Activated CD4-positive, alpha-beta memory T cell treated with anti-CD3 and anti-CD28 coated beads for 36 hours (primary cell): ENCODE measurements around the gene BBLN. TPM values are rescaled to one million over a fixed set of nuclear protein-coding genes. Genes with fewer than 3 reads are reported as not detected.

ENCODE experiments used
- CTCF ChIA-PET: fragments of 350-600 bp; sonication (Branson Sonifier 250); formaldehyde crosslinking; loops from one replicate; lab custom pipeline; 2021; ENCODE audit warnings: antibody characterized with exemption, inconsistent platforms; lab: Charles Lee
- POLR2A ChIA-PET: fragments of 350-600 bp; sonication (Branson Sonifier 250); formaldehyde crosslinking; loops from one replicate; lab custom pipeline; 2021; ENCODE audit warnings: antibody characterized with exemption; lab: Charles Lee
- DNase-seq: peaks from one replicate; pipeline ENCODE4 v3.0.0-alpha.2; 2020
- H3K27ac Mint-ChIP-seq: one replicate; pipeline ENCODE4 v1.8.0; 2021; ENCODE audit warnings: mixed read lengths
- H3K27me3 Mint-ChIP-seq: one replicate; pipeline ENCODE4 v1.8.0; 2021; ENCODE audit warnings: mixed read lengths
- H3K36me3 Mint-ChIP-seq: one replicate; pipeline ENCODE4 v1.8.0; 2021; ENCODE audit warnings: mixed read lengths
- H3K4me1 Mint-ChIP-seq: one replicate; pipeline ENCODE4 v1.8.0; 2021; ENCODE audit warnings: low read depth, mixed read lengths
- H3K4me3 Mint-ChIP-seq: one replicate; pipeline ENCODE4 v1.8.0; 2021; ENCODE audit warnings: mild to moderate bottlenecking, mixed read lengths
- H3K9me3 Mint-ChIP-seq: one replicate; pipeline ENCODE4 v1.8.0; 2021; ENCODE audit warnings: mixed read lengths
- intact Hi-C: fragments of 100-400 bp; cut with micrococcal nuclease; formaldehyde crosslinking; loops from one replicate; pipeline ENCODE4 v1.15.1; 2023
- total RNA-seq, 2 experiments: library from RNA; stranded (reverse); gene quantifications; one replicate each; pipeline ENCODE4 v1.2.3, GENCODE V29; 2021

BBLN gene
- total RNA-seq, 2 experiments from 2014 or later = 86.9 to 90.1 TPM

- ChIA-PET POLR2A (interaction anchor here (0.6 to 4.0 kb wide), 2 partner anchors 30 to 32 kb away, joined by 3 to 19 read pairs; partner anchors contain the start of gene BBLN), CTCF (interaction anchor here (0.7 to 2.3 kb wide), 17 partner anchors 9 to 151 kb away, joined by 3 to 9 read pairs (median 5); partner anchors contain the start of genes BBLN and DNM1)
- no peaks in the 10 kb centered on the region for H3K27me3 Mint-ChIP-seq
- peak overlapping the region; percentile 99 for H3K4me3 Mint-ChIP-seq
- no peak for DNase-seq
- H3K4me1 Mint-ChIP-seq = peaks cover 33% of the 10 kb centered on the region
- H3K36me3 Mint-ChIP-seq = peaks cover 21% of the 10 kb centered on the region
- intact Hi-C loops = loop anchor here (5.0 to 10.0 kb wide), 3 partner anchors 63 to 87 kb away; partner anchors contain the start of genes GOLGA2, PTGES2 and SWI5
- peak overlapping the region; percentile 86 for H3K27ac Mint-ChIP-seq
- H3K9me3 Mint-ChIP-seq = no peaks in the 10 kb centered on the region
These were observed 30.7 kb downstream of the BBLN start for GRCh38 chr9:128190516-128191405.

DNA sequence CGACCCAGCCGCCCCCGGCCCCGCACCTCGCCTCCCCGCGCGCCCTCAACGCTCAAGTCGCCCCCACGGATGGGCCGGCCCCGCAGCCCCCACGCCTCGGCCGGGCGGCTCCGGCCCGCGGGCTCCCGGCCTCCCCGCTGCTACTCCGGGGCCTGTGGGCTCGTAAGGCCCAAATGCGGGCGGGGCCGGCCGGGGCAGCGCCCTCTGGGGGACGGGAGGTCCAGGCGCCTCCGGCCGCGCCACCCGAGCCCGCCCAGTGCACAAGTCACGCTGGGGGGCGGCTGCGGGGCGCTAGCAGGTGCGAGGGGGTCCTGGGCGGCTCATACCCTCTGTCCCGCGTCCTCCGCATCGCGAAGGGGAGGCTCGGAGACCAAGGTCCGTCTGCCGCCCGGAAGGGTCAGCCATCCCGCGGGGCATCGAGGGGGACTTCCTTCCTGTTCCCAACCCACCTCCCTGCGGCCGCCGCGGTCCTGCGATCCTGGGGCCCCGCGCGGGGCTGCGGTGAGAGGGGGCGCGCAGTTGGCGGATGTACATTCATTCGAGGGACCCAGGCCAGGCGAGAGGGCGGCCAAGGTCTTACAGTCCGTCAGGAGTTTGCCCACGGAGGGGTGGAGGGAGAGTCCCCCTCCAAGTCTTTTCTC, 31.5 kb downstream of the BBLN start, which contains the start of gene CIZ1:
CIZ1 (minus strand) TSS at position 167 of the 641 bp plus-strand sequence. CDS start 715 bp downstream, outside the sequence.
- Mint-ChIP-seq H3K9me3 (no peaks in the 10 kb centered on the region), H3K27ac (peak within 1 kb of the TSS; percentile 86), H3K36me3 (peaks cover 17% of the 10 kb centered on the region), H3K27me3 (no peaks in the 10 kb centered on the region), H3K4me1 (peaks cover 33% of the 10 kb centered on the region), H3K4me3 (peak within 1 kb of the TSS; percentile 99)
- intact Hi-C loops = loop anchor here (2.0 to 10.0 kb wide), 4 partner anchors 27 to 86 kb away; partner anchors contain the start of genes GOLGA2, PTGES2 and SWI5
- CTCF ChIA-PET = interaction anchor here (0.7 to 2.3 kb wide), 17 partner anchors 8 to 150 kb away, joined by 3 to 9 read pairs (median 5); partner anchors contain the start of genes BBLN and DNM1
- POLR2A ChIA-PET = interaction anchor here (0.6 to 4.0 kb wide), 2 partner anchors 31 to 33 kb away, joined by 3 to 19 read pairs; partner anchors contain the start of gene BBLN
- peak; percentile 76 for DNase-seq

- Mint-ChIP-seq H3K27ac (no peak overlapping the region), H3K27me3 (no peaks in the 10 kb centered on the region), H3K4me1 (peaks cover 30% of the 10 kb centered on the region), H3K4me3 (peak overlapping the region; percentile 43), H3K36me3 (peaks cover 13% of the 10 kb centered on the region), H3K9me3 (no peaks in the 10 kb centered on the region)
- CTCF ChIA-PET = interaction anchor here (1.1 to 1.6 kb wide), 3 partner anchors 14 to 64 kb away, joined by 3 to 6 read pairs (median 3); no protein-coding TSS in a partner anchor
- DNase-seq = peak; percentile 72
- intact Hi-C loops = loop anchor here (2.0 to 10.0 kb wide), 4 partner anchors 26 to 85 kb away; partner anchors contain the start of genes GOLGA2, PTGES2 and SWI5
- POLR2A ChIA-PET = interaction anchor here (4.0 kb wide), 1 partner anchor 32 kb away, joined by 19 read pairs; the partner anchor contains the start of gene BBLN
These were observed 32.7 kb downstream of the BBLN start for GRCh38 chr9:128192601-128193371.

GRCh38 chr9:128193469-128194096, 33.5 kb downstream of the BBLN start:
- H3K27me3 Mint-ChIP-seq = no peaks in the 10 kb centered on the region
- CTCF ChIA-PET = interaction anchor here (1.1 to 1.7 kb wide), 5 partner anchors 10 to 148 kb away, joined by 3 to 10 read pairs (median 3); no protein-coding TSS in a partner anchor
- intact Hi-C loops = loop anchor here (2.0 to 10.0 kb wide), 4 partner anchors 25 to 84 kb away; partner anchors contain the start of genes GOLGA2, PTGES2 and SWI5
- DNase-seq = no peak
- no peak overlapping the region for H3K27ac Mint-ChIP-seq
- peaks cover 24% of the 10 kb centered on the region for H3K4me1 Mint-ChIP-seq
- POLR2A ChIA-PET = interaction anchor here (4.0 kb wide), 1 partner anchor 33 kb away, joined by 19 read pairs; the partner anchor contains the start of gene BBLN
- H3K4me3 Mint-ChIP-seq = no peak overlapping the region
- peaks cover 9% of the 10 kb centered on the region for H3K36me3 Mint-ChIP-seq
- no peaks in the 10 kb centered on the region for H3K9me3 Mint-ChIP-seq

DNA sequence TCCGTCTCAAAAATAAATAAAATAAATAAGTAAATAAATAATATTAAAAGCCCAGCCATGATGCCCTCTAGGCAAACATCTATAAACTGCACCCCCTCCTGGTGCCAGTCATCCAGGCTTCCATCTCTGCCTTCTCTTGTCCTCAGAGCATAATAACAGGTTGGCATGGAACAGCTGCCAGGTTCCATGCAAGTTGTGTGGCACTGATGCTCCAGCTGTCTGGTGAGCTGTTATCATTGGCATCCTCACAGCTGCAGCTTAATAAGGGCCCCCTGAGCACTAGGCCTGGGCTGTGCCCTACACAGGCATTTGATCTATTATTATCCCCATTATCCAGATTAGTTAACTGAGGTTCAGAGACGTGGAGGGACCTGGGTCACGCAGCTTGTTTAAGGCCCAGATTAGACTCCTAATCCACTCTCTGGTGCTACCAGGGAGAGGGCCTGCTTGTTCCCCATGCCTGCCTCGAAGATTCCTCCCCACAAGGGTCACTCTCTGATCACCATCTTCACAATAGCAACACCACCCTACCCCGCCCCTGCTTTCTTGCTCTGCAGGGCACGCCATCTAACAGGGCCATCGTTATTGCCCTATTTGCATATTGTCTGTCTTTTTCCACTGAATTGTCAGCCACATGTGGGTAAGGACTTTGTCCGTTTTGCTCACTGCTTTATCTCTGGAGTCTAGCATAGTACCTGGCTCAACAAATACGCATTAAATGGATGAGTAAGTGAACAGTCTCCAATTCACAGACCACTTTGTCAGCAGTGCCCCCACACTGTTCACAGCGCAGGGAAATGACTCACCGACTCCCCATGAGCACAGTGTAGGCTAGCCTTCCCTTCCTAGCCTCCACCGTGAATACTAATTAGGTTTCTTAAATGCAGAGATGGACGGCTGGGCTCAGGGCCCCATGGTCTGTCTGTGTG, 41.6 kb downstream of the BBLN start:
- H3K36me3 Mint-ChIP-seq = no peaks in the 10 kb centered on the region
- H3K9me3 Mint-ChIP-seq = no peaks in the 10 kb centered on the region
- peaks cover 8% of the 10 kb centered on the region for H3K27me3 Mint-ChIP-seq
- no peak for DNase-seq
- H3K4me3 Mint-ChIP-seq = no peak overlapping the region
- ChIA-PET CTCF (interaction anchor here (1.6 to 1.9 kb wide), 2 partner anchors 11 to 48 kb away, joined by 3 to 7 read pairs; partner anchors contain the start of gene CIZ1), POLR2A (no interaction called here)
- intact Hi-C loops = no loop called here
- peaks cover 16% of the 10 kb centered on the region for H3K4me1 Mint-ChIP-seq
- no peak overlapping the region for H3K27ac Mint-ChIP-seq

- Mint-ChIP-seq H3K36me3 (no peaks in the 10 kb centered on the region), H3K4me3 (peak overlapping the region; percentile 61), H3K27me3 (peaks cover 8% of the 10 kb centered on the region), H3K4me1 (peaks cover 16% of the 10 kb centered on the region), H3K27ac (peak overlapping the region; percentile 53), H3K9me3 (no peaks in the 10 kb centered on the region)
- CTCF ChIA-PET = interaction anchor here (1.9 kb wide), 1 partner anchor 12 kb away, joined by 7 read pairs; the partner anchor contains the start of gene CIZ1
- POLR2A ChIA-PET = no interaction called here
- intact Hi-C loops = loop anchor here (1.0 kb wide), 1 partner anchor 42 kb away; the partner anchor contains the start of gene BBLN
- no peak for DNase-seq
These were observed 42.6 kb downstream of the BBLN start for GRCh38 chr9:128202648-128203023.

DNA sequence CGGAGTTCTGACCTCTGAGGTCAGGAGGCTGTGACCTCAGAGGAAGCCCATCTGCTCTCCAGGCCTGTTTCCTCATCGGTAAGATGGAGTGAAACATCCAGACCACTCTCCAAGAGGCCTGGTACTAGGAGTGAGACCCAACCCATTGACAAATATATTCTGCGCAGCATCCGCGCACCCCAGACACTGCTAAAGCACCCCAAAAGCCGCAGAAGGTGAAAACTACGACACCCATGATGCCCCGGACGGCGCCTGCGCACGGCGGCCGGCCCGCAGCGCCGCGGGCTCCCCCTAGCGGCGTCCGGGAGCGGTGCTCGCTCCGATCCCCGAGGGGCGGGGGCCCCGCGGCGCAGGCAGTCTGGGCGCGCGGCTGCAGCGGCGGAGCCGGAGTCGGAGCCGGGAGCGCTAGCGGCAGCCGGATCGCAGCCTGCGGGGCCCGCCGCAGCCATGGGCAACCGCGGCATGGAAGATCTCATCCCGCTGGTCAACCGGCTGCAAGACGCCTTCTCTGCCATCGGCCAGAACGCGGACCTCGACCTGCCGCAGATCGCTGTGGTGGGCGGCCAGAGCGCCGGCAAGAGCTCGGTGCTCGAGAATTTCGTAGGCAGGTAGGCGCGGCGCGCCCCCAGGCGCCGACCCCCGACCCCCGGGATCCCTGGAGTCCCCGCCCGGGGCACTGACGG, 43.1 kb downstream of the BBLN start, which contains the start of gene DNM1:
DNM1 (plus strand) TSS at position 356 of the 683 bp plus-strand sequence; CDS start at position 448, 92 bp downstream.
- intact Hi-C loops = loop anchor here (1.0 kb wide), 1 partner anchor 43 kb away; the partner anchor contains the start of gene BBLN

GRCh38 chr9:128203707-128204551, 43.9 kb downstream of the BBLN start:
- Mint-ChIP-seq H3K36me3 (no peaks in the 10 kb centered on the region), H3K9me3 (no peaks in the 10 kb centered on the region), H3K4me3 (peak overlapping the region; percentile 35), H3K4me1 (peaks cover 16% of the 10 kb centered on the region), H3K27ac (no peak overlapping the region), H3K27me3 (peaks cover 8% of the 10 kb centered on the region)
- no peak for DNase-seq
- intact Hi-C loops = loop anchor here (1.0 kb wide), 1 partner anchor 44 kb away; the partner anchor contains the start of gene BBLN
- POLR2A ChIA-PET = no interaction called here
- CTCF ChIA-PET = interaction anchor here (0.9 to 1.3 kb wide), 4 partner anchors 8 to 35 kb away, joined by 4 to 9 read pairs (median 4); partner anchors contain the start of gene CIZ1

More for the DNA sequence above, 43.1 kb downstream of the BBLN start, which contains the start of gene DNM1:
- Mint-ChIP-seq H3K36me3 (no peaks in the 10 kb centered on the region), H3K4me3 (peak within 1 kb of the TSS; percentile 61), H3K9me3 (no peaks in the 10 kb centered on the region), H3K27ac (peak within 1 kb of the TSS; percentile 53), H3K4me1 (peaks cover 16% of the 10 kb centered on the region), H3K27me3 (peaks cover 8% of the 10 kb centered on the region)
- ChIA-PET POLR2A (no interaction called here), CTCF (interaction anchor here (0.9 to 1.3 kb wide), 3 partner anchors 8 to 13 kb away, joined by 4 to 9 read pairs (median 4); partner anchors contain the start of gene CIZ1)
- DNase-seq = peak; percentile 75
